Mesenchymal stem cell (in vitro differentiated cells and primary cell): ENCODE results near the gene PDHB.

ENCODE experiments used
- DNase-seq: peaks from one replicate; pipeline ENCODE4 v3.0.0-alpha.2; 2013
- H2AFZ ChIP-seq: one replicate; pipeline ENCODE4 v1.6.1; 2013; ENCODE audit warnings: low read depth, mild to moderate bottlenecking, control low read depth, inconsistent platforms, low read length, moderate library complexity
- H2AK5ac ChIP-seq: 2 replicates; pipeline ENCODE4 v1.6.1; 2013; ENCODE audit warnings: low read length, moderate library complexity, mild to moderate bottlenecking, inconsistent platforms; ENCODE audit not compliant: severe bottlenecking
- H2BK120ac ChIP-seq: one replicate; pipeline ENCODE4 v1.6.1; 2013; ENCODE audit warnings: low read depth, mild to moderate bottlenecking, inconsistent platforms, low read length, moderate library complexity
- H2BK12ac ChIP-seq, 2 experiments: one replicate each; pipeline ENCODE4 v1.6.1; 2013; ENCODE audit warnings: inconsistent platforms in 2 of 2, low read length in 2 of 2, mild to moderate bottlenecking in 2 of 2, moderate library complexity in 2 of 2, control low read depth in 1 of 2
- H2BK15ac ChIP-seq: one replicate; pipeline ENCODE4 v1.6.1; 2013; ENCODE audit warnings: mild to moderate bottlenecking, low read depth, inconsistent platforms; ENCODE audit not compliant: poor library complexity, severe bottlenecking
- H2BK5ac ChIP-seq: 2 replicates; pipeline ENCODE4 v1.6.1; 2013; ENCODE audit warnings: low read depth, mild to moderate bottlenecking, low read length, control low read depth, inconsistent platforms; ENCODE audit not compliant: poor library complexity, severe bottlenecking
- H3K14ac ChIP-seq, 2 experiments: one replicate each; pipeline ENCODE4 v1.6.1; 2013; ENCODE audit warnings: inconsistent platforms in 2 of 2, low read length in 2 of 2, control low read depth in 1 of 2, mild to moderate bottlenecking in 1 of 2, moderate library complexity in 1 of 2
- H3K18ac ChIP-seq, 2 experiments: one replicate each; pipeline ENCODE4 v1.6.1; 2013; ENCODE audit warnings: inconsistent platforms in 2 of 2, low read length in 2 of 2, control low read depth in 1 of 2, low read depth in 1 of 2, mild to moderate bottlenecking in 1 of 2
- H3K23ac ChIP-seq, 2 experiments: one replicate each; pipeline ENCODE4 v1.6.1; 2013; ENCODE audit warnings: inconsistent platforms in 2 of 2, low read length in 2 of 2, mild to moderate bottlenecking in 2 of 2, moderate library complexity in 2 of 2, control low read depth in 1 of 2
- H3K27ac ChIP-seq: 2 replicates; pipeline ENCODE4 v1.5.1; 2013; ENCODE audit warnings: mild to moderate bottlenecking, moderate library complexity, low read length, control low read depth, inconsistent platforms; ENCODE audit not compliant: poor library complexity, severe bottlenecking
- H3K27me3 ChIP-seq, 2 experiments: 2 replicates each; pipeline versions ENCODE4 v1.6.1 to v1.7.0; 2013; ENCODE audit warnings: low read length in 2 of 2, mild to moderate bottlenecking in 2 of 2, moderate library complexity in 2 of 2, control low read depth in 1 of 2, inconsistent platforms in 1 of 2; ENCODE audit not compliant: control insufficient read depth in 1 of 2, insufficient read depth in 1 of 2
- H3K36me3 ChIP-seq, 2 experiments: 2 replicates each; pipeline versions ENCODE4 v1.6.1 to v1.7.0; 2013; ENCODE audit warnings: low read length in 2 of 2, control low read depth in 1 of 2, inconsistent platforms in 1 of 2, low read depth in 1 of 2, mild to moderate bottlenecking in 1 of 2; ENCODE audit not compliant: insufficient read depth in 2 of 2, control insufficient read depth in 1 of 2
- H3K4ac ChIP-seq, 2 experiments: one replicate each; pipeline ENCODE4 v1.6.1; 2013; ENCODE audit warnings: inconsistent platforms in 2 of 2, low read length in 2 of 2, mild to moderate bottlenecking in 2 of 2, moderate library complexity in 2 of 2, control low read depth in 1 of 2, low read depth in 1 of 2
- H3K4me1 ChIP-seq: 2 replicates; pipeline ENCODE4 v1.6.1; 2013; ENCODE audit warnings: low read depth, low read length, control low read depth; ENCODE audit not compliant: control insufficient read depth, insufficient read depth
- H3K4me2 ChIP-seq: 2 replicates; pipeline ENCODE4 v1.6.1; 2013; ENCODE audit warnings: low read length, mild to moderate bottlenecking, inconsistent platforms; ENCODE audit not compliant: poor library complexity, severe bottlenecking
- H3K4me3 ChIP-seq, 2 experiments: 2 replicates each; pipeline versions ENCODE4 v1.5.1 to v1.7.0; 2013; ENCODE audit warnings: low read length in 2 of 2, mild to moderate bottlenecking in 2 of 2, control low read depth in 1 of 2, low read depth in 1 of 2; ENCODE audit not compliant: insufficient read depth in 1 of 2
- H3K79me1 ChIP-seq: replicated peaks from 2 replicates; pipeline ENCODE4 v1.6.1; 2013; ENCODE audit warnings: mild to moderate bottlenecking, control low read depth, low read length, inconsistent platforms; ENCODE audit not compliant: poor library complexity, severe bottlenecking
- H3K9ac ChIP-seq: 2 replicates; pipeline ENCODE4 v1.7.0; 2013; ENCODE audit warnings: mild to moderate bottlenecking, low read length, moderate library complexity
- H3K9me3 ChIP-seq: 2 replicates; pipeline ENCODE4 v1.7.0; 2013; ENCODE audit warnings: mild to moderate bottlenecking, low read length; ENCODE audit not compliant: control insufficient read depth
- H4K8ac ChIP-seq: one replicate; pipeline ENCODE4 v1.6.1; 2013; ENCODE audit warnings: inconsistent platforms, mild to moderate bottlenecking, low read length, moderate library complexity
- H4K91ac ChIP-seq: one replicate; pipeline ENCODE4 v1.6.1; 2013; ENCODE audit warnings: mild to moderate bottlenecking, low read length, inconsistent platforms
- WGBS: methylation state at CpG from one replicate; pipeline ENCODE4 v1.1.7; 2013; ENCODE audit warnings: mixed read lengths; 5-methylcytosine and 5-hydroxymethylcytosine counted together

Gene PDHB

DNA sequence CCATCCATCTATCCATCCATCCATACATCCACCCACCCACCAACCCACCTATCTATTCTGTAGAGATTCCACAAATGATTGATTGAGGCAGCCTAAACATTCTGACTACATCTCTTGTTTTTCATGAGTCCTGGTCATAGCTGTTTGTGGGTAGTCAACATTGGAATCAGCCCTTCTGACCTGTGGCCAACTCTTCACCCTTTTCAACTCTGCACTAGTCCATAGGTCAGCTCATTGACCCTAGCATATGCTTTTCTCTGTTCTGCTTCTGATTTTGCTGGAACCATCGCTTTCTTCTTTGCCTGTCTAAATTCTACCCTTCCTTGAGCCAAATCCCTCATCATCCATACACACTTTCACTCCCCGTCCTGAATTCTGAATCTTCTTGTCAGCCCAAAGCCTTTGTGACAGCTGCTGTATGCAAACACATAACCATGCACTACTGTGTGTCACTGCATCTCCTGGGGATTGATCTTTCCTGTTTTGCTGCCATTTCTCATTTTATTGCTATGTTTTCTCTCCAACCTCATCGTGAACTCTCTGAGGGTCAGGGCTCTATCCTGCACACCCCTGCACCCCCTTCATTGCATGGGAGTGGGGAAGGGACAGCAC is 41.4 kb upstream of the PDHB start:
- Histone ChIP-seq H2BK120ac (no peak overlapping the region), H3K18ac (no peak overlapping the region), H2BK15ac (no peak overlapping the region), H2BK12ac (no peak overlapping the region), H2AK5ac (no peak overlapping the region), H3K23ac (no peak overlapping the region), H3K4me3 (no peak overlapping the region), H3K79me1 (no peaks in the 10 kb centered on the region), H3K4ac (no peak overlapping the region), H3K9ac (no peak overlapping the region), H3K27me3 (peaks cover 0 to 10% of the 10 kb centered on the region in 2 experiments), H3K4me2 (no peak overlapping the region), H4K8ac (no peak overlapping the region), H2BK5ac (no peak overlapping the region), H3K4me1 (peaks cover 16% of the 10 kb centered on the region), H3K36me3 (no peaks in the 10 kb centered on the region), H3K27ac (no peak overlapping the region), H4K91ac (no peak overlapping the region), H2AFZ (no peak overlapping the region), H3K14ac (no peak overlapping the region), H3K9me3 (peaks cover 6% of the 10 kb centered on the region)
- 61% methylated on average over 3 of the region's 3 CpGs for WGBS
- DNase-seq: no peak

DNA sequence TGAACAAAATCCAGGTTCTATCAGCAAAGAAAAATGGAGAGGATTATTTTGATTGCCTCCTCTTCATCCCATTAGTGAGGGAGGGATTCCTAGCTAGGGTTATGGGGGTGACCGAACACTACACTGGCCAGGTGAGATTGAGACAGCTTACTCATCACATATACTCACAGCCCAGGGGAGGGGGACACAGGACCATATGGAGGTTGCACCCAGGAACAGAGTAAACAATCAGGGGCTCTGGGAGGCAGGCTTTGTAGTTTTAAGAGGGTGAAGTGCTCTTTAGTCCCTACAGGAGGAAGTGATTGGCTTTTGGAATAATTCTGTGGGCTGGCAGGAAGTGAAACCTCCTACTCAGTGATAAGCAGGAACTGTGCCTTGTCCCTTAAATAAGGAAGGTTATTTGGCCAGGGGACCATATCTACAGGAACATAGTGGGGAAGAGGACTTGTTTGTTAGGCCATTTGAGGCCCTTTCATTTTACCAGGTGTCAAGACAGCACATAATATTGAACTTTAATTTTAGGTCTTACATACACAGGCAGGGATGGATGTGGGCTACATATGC is 40.8 kb upstream of the PDHB start:
- no peak overlapping the region for H2BK5ac ChIP-seq
- no peak overlapping the region for H2AK5ac ChIP-seq
- no peak overlapping the region for H2BK12ac ChIP-seq
- no peak for DNase-seq
- no peak overlapping the region for H3K4me3 ChIP-seq
- no peaks in the 10 kb centered on the region for H3K79me1 ChIP-seq
- no peak overlapping the region for H3K14ac ChIP-seq
- H3K9ac ChIP-seq: no peak overlapping the region
- H4K8ac ChIP-seq: no peak overlapping the region
- no peak overlapping the region for H2BK15ac ChIP-seq
- no peaks in the 10 kb centered on the region for H3K36me3 ChIP-seq
- H3K27ac ChIP-seq: no peak overlapping the region
- no peak overlapping the region for H3K4me2 ChIP-seq
- H2BK120ac ChIP-seq: no peak overlapping the region
- H3K27me3 ChIP-seq: peaks cover 0 to 10% of the 10 kb centered on the region in 2 experiments
- H3K23ac ChIP-seq: no peak overlapping the region
- no peak overlapping the region for H3K18ac ChIP-seq
- H3K4me1 ChIP-seq: peaks cover 17% of the 10 kb centered on the region
- 60% methylated on average over 1 of the region's 1 CpG for WGBS
- H3K9me3 ChIP-seq: peaks cover 6% of the 10 kb centered on the region
- H4K91ac ChIP-seq: no peak overlapping the region
- H2AFZ ChIP-seq: no peak overlapping the region
- H3K4ac ChIP-seq: no peak overlapping the region

DNA sequence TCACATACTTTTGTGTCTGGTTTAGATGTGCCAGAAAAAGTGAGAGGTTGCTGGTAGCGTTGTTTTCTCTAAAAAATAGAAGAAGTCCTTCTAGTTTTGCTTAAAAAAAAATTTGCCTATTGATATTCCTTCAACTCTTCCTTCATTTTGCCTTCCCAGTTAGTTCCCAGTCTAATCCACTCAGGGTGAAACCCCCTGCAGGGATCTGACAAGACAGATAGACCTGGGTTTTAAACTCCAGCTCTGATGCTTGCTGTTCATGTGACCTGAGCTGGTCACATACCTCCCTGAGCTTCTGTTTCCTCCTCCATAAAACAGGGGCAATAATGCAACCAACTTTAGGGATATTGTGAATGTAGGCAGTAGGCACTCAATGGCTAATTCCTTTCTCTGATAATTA is 39.6 kb upstream of the PDHB start:
- H3K18ac ChIP-seq: no peak overlapping the region
- no peak overlapping the region for H2AFZ ChIP-seq
- no peak overlapping the region for H3K27ac ChIP-seq
- no peaks in the 10 kb centered on the region for H3K9me3 ChIP-seq
- H2BK120ac ChIP-seq: no peak overlapping the region
- H3K4me2 ChIP-seq: peak overlapping the region; percentile 6
- DNase-seq: no peak
- H3K36me3 ChIP-seq: no peaks in the 10 kb centered on the region
- no peak overlapping the region for H3K4me3 ChIP-seq
- no peak overlapping the region for H2BK15ac ChIP-seq
- no peak overlapping the region for H3K23ac ChIP-seq
- no peak overlapping the region for H3K4ac ChIP-seq
- no peak overlapping the region for H4K91ac ChIP-seq
- H3K4me1 ChIP-seq: peaks cover 17% of the 10 kb centered on the region
- no peaks in the 10 kb centered on the region for H3K79me1 ChIP-seq
- H2BK5ac ChIP-seq: no peak overlapping the region
- H3K27me3 ChIP-seq: peaks cover 0 to 10% of the 10 kb centered on the region in 2 experiments
- no peak overlapping the region for H2BK12ac ChIP-seq
- H2AK5ac ChIP-seq: peak overlapping the region; percentile 83
- H4K8ac ChIP-seq: no peak overlapping the region
- no peak overlapping the region for H3K9ac ChIP-seq
- WGBS: no CpG with 5 or more reads among the region's 1 CpG
- H3K14ac ChIP-seq: no peak overlapping the region

DNA sequence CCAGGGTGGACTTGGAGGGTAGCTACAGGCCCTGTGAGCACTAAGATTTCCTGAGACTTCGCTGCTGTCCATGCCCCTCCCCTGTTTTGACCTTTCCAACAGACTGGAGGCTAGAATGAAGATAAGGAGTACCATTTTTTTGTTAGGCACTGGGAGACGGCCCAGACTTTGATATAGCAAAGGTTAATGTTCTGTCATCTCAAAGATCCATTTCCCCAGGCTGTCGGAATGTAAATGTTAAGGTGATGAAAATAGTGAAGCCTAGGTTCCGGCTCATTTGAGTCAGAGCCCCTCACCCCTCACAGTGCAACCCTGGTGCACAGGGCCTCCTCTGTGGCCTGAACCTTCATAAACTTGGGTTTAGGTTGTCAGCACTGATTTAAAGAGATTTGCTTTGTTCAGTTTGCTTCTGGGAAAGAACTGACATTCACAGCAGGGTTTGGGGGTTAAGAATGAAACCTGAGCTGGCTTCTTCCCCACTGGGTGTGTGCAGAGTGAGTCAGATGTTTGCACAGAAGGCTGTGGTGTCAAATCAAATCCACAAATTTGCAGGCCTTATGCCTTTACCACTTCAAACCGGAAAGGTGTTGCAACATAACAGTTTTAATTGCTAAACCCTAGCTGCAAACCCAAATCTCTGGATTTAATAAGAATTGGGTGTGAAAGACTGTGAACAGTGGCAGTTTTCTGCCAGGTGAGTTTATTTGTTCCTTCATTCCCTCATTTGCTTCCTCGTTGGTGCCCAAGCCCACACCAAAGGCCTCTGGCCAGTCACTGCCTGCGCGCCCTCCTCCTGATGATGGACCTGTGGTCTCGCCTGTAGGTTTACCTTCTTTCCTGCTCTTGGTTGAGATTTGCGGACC is 37.6 kb upstream of the PDHB start:
- no peak overlapping the region for H2BK120ac ChIP-seq
- WGBS: 66% methylated on average over 9 of the region's 10 CpGs
- H4K91ac ChIP-seq: no peak overlapping the region
- H3K9me3 ChIP-seq: no peaks in the 10 kb centered on the region
- no peak overlapping the region for H3K18ac ChIP-seq
- no peaks in the 10 kb centered on the region for H3K36me3 ChIP-seq
- no peak overlapping the region for H2BK5ac ChIP-seq
- no peak overlapping the region for H2BK15ac ChIP-seq
- H3K9ac ChIP-seq: no peak overlapping the region
- peaks cover 17% of the 10 kb centered on the region for H3K4me1 ChIP-seq
- H3K4ac ChIP-seq: no peak overlapping the region
- peak; percentile 75 for DNase-seq
- H2AK5ac ChIP-seq: no peak overlapping the region
- no peak overlapping the region for H2BK12ac ChIP-seq
- peak overlapping the region; percentile 19 for H3K4me2 ChIP-seq
- no peak overlapping the region for H3K4me3 ChIP-seq
- no peak overlapping the region for H4K8ac ChIP-seq
- H2AFZ ChIP-seq: no peak overlapping the region
- no peak overlapping the region for H3K14ac ChIP-seq
- H3K79me1 ChIP-seq: no peaks in the 10 kb centered on the region
- H3K23ac ChIP-seq: no peak overlapping the region
- peaks cover 0 to 10% of the 10 kb centered on the region in 2 experiments for H3K27me3 ChIP-seq
- H3K27ac ChIP-seq: peak overlapping the region; percentile 46
